Esophagus (tissue), 2 donors: ENCODE measurements around the gene RND2. TPM values are rescaled to one million over a fixed set of nuclear protein-coding genes. Genes with fewer than 3 reads are reported as not detected.

Experiments
- H3K27ac ChIP-seq, 2 donors: one replicate each; pipeline ENCODE4 v1.5.1; 2013; ENCODE audit warnings: low read depth in 2 of 2, mild to moderate bottlenecking in 2 of 2, inconsistent platforms in 1 of 2, low read length in 1 of 2, moderate library complexity in 1 of 2
- H3K27me3 ChIP-seq, 2 donors: one replicate each; pipeline ENCODE4 v1.6.1; 2013; ENCODE audit warnings: low read length in 2 of 2, control low read depth in 1 of 2, mild to moderate bottlenecking in 1 of 2; ENCODE audit not compliant: insufficient read depth in 2 of 2, control insufficient read depth in 1 of 2
- H3K36me3 ChIP-seq, 2 donors: one replicate each; pipeline ENCODE4 v1.6.1; 2013; ENCODE audit warnings: low read length in 1 of 2; ENCODE audit not compliant: control insufficient read depth in 2 of 2, insufficient read depth in 2 of 2
- H3K4me1 ChIP-seq, 2 donors: one replicate each; pipeline ENCODE4 v1.6.1; 2013; ENCODE audit warnings: low read length in 1 of 2; ENCODE audit not compliant: control insufficient read depth in 2 of 2, insufficient read depth in 2 of 2
- H3K4me3 ChIP-seq, 2 donors: one replicate each; pipeline ENCODE4 v1.5.1; 2013; ENCODE audit warnings: low read length in 2 of 2, mild to moderate bottlenecking in 2 of 2, low read depth in 1 of 2, moderate library complexity in 1 of 2
- H3K9me3 ChIP-seq, 2 donors: one replicate each; pipeline ENCODE4 v1.6.1; 2013; ENCODE audit warnings: mild to moderate bottlenecking in 2 of 2, low read depth in 1 of 2, low read length in 1 of 2, moderate library complexity in 1 of 2; ENCODE audit not compliant: control insufficient read depth in 2 of 2, insufficient read depth in 1 of 2
- WGBS, 2 donors: extraction: QIAGEN DNeasy Blood & Tissue Kit; methylation state at CpG; one replicate each; pipeline ENCODE4 v1.1.7; 2013; 5-methylcytosine and 5-hydroxymethylcytosine counted together
- polyA plus RNA-seq, 2 donors: library from polyadenylated mRNA; stranded (reverse); fragments of 200-250 nt; gene quantifications; one replicate each; pipeline ENCODE4 v1.2.3, GENCODE V29; 2013
- donor health status: healthy with polysubstance abuse.
- donor health status: Bipolar disorder and iron deficiency.

The RND2 gene
- polyA plus RNA-seq, 2 donors: 0.53 to 0.54 TPM

- Histone ChIP-seq H3K36me3 (peaks cover 0 to 38% of the 10 kb centered on the region in 2 donors), H3K27me3 (no peaks in the 10 kb centered on the region), H3K9me3 (no peaks in the 10 kb centered on the region), H3K4me1 (peaks cover 2 to 12% of the 10 kb centered on the region in 2 donors), H3K4me3 (no peak overlapping the region), H3K27ac (peak overlapping the region; percentile 22 to 52)
- 89 to 94% methylated on average over 7 of the region's 7 CpGs for WGBS, 2 donors
These were observed 8.8 kb upstream of the RND2 start for GRCh38 chr17:43016216-43016615.

- no peaks in the 10 kb centered on the region for H3K9me3 ChIP-seq
- H3K36me3 ChIP-seq: peaks cover 0 to 34% of the 10 kb centered on the region in 2 donors
- 68 to 70% methylated on average over 19 of the region's 19 CpGs for WGBS, 2 donors
- peaks cover 2 to 9% of the 10 kb centered on the region in 2 donors for H3K4me1 ChIP-seq
- H3K4me3 ChIP-seq: no peak overlapping the region
- H3K27ac ChIP-seq: peak overlapping the region in 1 of 2 donors; percentile 34
- no peaks in the 10 kb centered on the region for H3K27me3 ChIP-seq
These were observed 6.8 kb upstream of the RND2 start for GRCh38 chr17:43018008-43018853.

GRCh38 chr17:43018932-43019331 lies 6.1 kb upstream of the RND2 start:
- H3K36me3 ChIP-seq: peaks cover 0 to 29% of the 10 kb centered on the region in 2 donors
- peaks cover 2 to 9% of the 10 kb centered on the region in 2 donors for H3K4me1 ChIP-seq
- no peak overlapping the region for H3K4me3 ChIP-seq
- H3K9me3 ChIP-seq: no peaks in the 10 kb centered on the region
- no peak overlapping the region for H3K27ac ChIP-seq
- no peaks in the 10 kb centered on the region for H3K27me3 ChIP-seq
- WGBS, 2 donors: 43 to 50% methylated on average over 4 of the region's 4 CpGs

- WGBS, 2 donors: 36 to 39% methylated on average over 7 of the region's 7 CpGs
- Histone ChIP-seq H3K4me1 (peaks cover 2 to 9% of the 10 kb centered on the region in 2 donors), H3K9me3 (no peaks in the 10 kb centered on the region), H3K27ac (peak overlapping the region; percentile 33 to 58), H3K27me3 (no peaks in the 10 kb centered on the region), H3K4me3 (no peak overlapping the region), H3K36me3 (peaks cover 0 to 26% of the 10 kb centered on the region in 2 donors)
These were observed 5.6 kb upstream of the RND2 start for GRCh38 chr17:43019418-43019817.

- WGBS, 2 donors: 63 to 74% methylated on average over 6 of the region's 6 CpGs
- Histone ChIP-seq H3K36me3 (peaks cover 0 to 21% of the 10 kb centered on the region in 2 donors), H3K4me3 (peak overlapping the region in 1 of 2 donors; percentile 18)
These were observed 4.9 kb upstream of the RND2 start for GRCh38 chr17:43020030-43020621.

GRCh38 chr17:43020789-43021740 lies 4.0 kb upstream of the RND2 start:
- H3K9me3 ChIP-seq: no peaks in the 10 kb centered on the region
- peak overlapping the region; percentile 88 to 92 for H3K27ac ChIP-seq
- H3K4me1 ChIP-seq: peaks cover 2 to 11% of the 10 kb centered on the region in 2 donors
- H3K4me3 ChIP-seq: peak overlapping the region; percentile 83 to 97
- WGBS, 2 donors: 15 to 19% methylated on average over 34 to 39 of the region's 40 CpGs
- H3K27me3 ChIP-seq: no peaks in the 10 kb centered on the region
- peaks cover 0 to 17% of the 10 kb centered on the region in 2 donors for H3K36me3 ChIP-seq

More at GRCh38 chr17:43020030-43020621, 4.9 kb upstream of the RND2 start:
- Histone ChIP-seq H3K4me1 (peaks cover 2 to 11% of the 10 kb centered on the region in 2 donors), H3K27me3 (no peaks in the 10 kb centered on the region), H3K9me3 (no peaks in the 10 kb centered on the region), H3K27ac (peak overlapping the region; percentile 58 to 62)

GRCh38 chr17:43021741-43022512 lies 3.1 kb upstream of the RND2 start, which contains the start of gene VAT1:
TSS of gene VAT1 (minus strand) at chr17:43022385. CDS start at chr17:43022322, 63 bp downstream.
- Histone ChIP-seq H3K27ac (peak within 1 kb of the TSS; percentile 88 to 92), H3K36me3 (peaks cover 0 to 11% of the 10 kb centered on the region in 2 donors), H3K27me3 (no peaks in the 10 kb centered on the region), H3K4me1 (peaks cover 2 to 11% of the 10 kb centered on the region in 2 donors), H3K4me3 (peak within 1 kb of the TSS; percentile 83 to 97), H3K9me3 (no peaks in the 10 kb centered on the region)
- 0 to 1% methylated on average over 75 to 80 of the region's 80 CpGs for WGBS, 2 donors

GRCh38 chr17:43025290-43025657 lies 243 bp downstream of the RND2 start:
- Histone ChIP-seq H3K4me1 (peaks cover 0 to 2% of the 10 kb centered on the region in 2 donors), H3K4me3 (peak overlapping the region; percentile 33 to 40), H3K9me3 (no peaks in the 10 kb centered on the region), H3K36me3 (no peaks in the 10 kb centered on the region), H3K27ac (peak overlapping the region in 1 of 2 donors; percentile 5), H3K27me3 (no peaks in the 10 kb centered on the region)
- WGBS, 2 donors: 7% methylated on average over 20 to 27 of the region's 27 CpGs
